Measurements from ENCODE around the gene NUTM2E.
"Not testable (repeated sequence)": the region's sequence is repeated elsewhere in the genome, so short reads cannot be mapped to it uniquely, and the experiment has no call there.

Gene NUTM2E

DNA sequence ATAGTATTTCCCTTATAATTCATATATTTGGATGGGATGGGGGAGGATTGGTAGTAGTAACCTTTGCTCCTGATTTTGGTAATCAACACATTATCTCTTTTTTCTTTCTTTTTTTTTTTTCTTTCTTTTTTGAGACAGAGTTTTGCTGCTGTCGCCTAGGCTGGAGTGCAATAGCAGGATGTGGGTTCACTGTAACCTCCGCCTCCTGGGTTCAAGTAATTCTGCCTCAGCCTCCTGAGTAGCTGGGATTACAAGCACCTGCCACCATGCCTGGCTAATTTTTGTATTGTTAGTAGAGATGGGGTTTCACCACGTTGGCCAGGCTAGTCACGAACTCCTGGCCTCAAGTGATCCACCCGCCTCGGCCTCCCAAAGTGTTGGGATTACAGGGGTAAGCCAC lies 3.2 kb upstream of the NUTM2E start:
- H4K8ac ChIP-seq (ENCODE audit: low read length); H2BK12ac ChIP-seq (ENCODE audit: low read length in 2 of 2); H2BK5ac ChIP-seq (ENCODE audit: low read depth, low read length, poor library complexity, severe bottlenecking); H2AFZ ChIP-seq (ENCODE audit: low read depth, low read length); H3K4me1 ChIP-seq (ENCODE audit: control insufficient read depth, insufficient read depth, low read depth, low read length); H3K4me2 ChIP-seq (ENCODE audit: low read length, poor library complexity, severe bottlenecking); H3K79me1 ChIP-seq (replicated peaks; ENCODE audit: low read length, poor library complexity, severe bottlenecking); H3K4ac ChIP-seq (ENCODE audit: low read depth in 1 of 2, low read length in 2 of 2); H4K91ac ChIP-seq (ENCODE audit: low read length); H2AK5ac ChIP-seq (ENCODE audit: low read length, severe bottlenecking); H3K9ac ChIP-seq (ENCODE audit: low read length); H3K27ac ChIP-seq (ENCODE audit: low read length, poor library complexity, severe bottlenecking); H2BK15ac ChIP-seq (ENCODE audit: low read depth, poor library complexity, severe bottlenecking); H3K23ac ChIP-seq (ENCODE audit: low read length in 2 of 2); H3K9me3 ChIP-seq (ENCODE audit: control insufficient read depth, low read length); H3K27me3 ChIP-seq (ENCODE audit: control insufficient read depth in 1 of 2, insufficient read depth in 1 of 2, low read length in 2 of 2); H3K14ac ChIP-seq (ENCODE audit: low read length in 2 of 2); DNase-seq; H2BK120ac ChIP-seq (ENCODE audit: low read depth, low read length); H3K4me3 ChIP-seq (ENCODE audit: insufficient read depth in 1 of 2, low read depth in 1 of 2, low read length in 2 of 2); H3K36me3 ChIP-seq (ENCODE audit: control insufficient read depth in 1 of 2, insufficient read depth in 2 of 2, low read depth in 1 of 2, low read length in 2 of 2); H3K18ac ChIP-seq (ENCODE audit: low read depth in 1 of 2, low read length in 2 of 2): not testable (repeated sequence)
- 98% methylated on average over 5 of the region's 6 CpGs for WGBS

GRCh38 chr10:79825587-79826011 lies 940 bp upstream of the NUTM2E start:
- not testable (repeated sequence) for H2AK5ac ChIP-seq (ENCODE audit: low read length, severe bottlenecking); H3K4ac ChIP-seq (ENCODE audit: low read depth in 1 of 2, low read length in 2 of 2); H3K36me3 ChIP-seq (ENCODE audit: control insufficient read depth in 1 of 2, insufficient read depth in 2 of 2, low read depth in 1 of 2, low read length in 2 of 2); H3K79me1 ChIP-seq (replicated peaks; ENCODE audit: low read length, poor library complexity, severe bottlenecking); H3K9ac ChIP-seq (ENCODE audit: low read length); H2BK12ac ChIP-seq (ENCODE audit: low read length in 2 of 2); H2AFZ ChIP-seq (ENCODE audit: low read depth, low read length); DNase-seq; H2BK15ac ChIP-seq (ENCODE audit: low read depth, poor library complexity, severe bottlenecking); H3K27me3 ChIP-seq (ENCODE audit: control insufficient read depth in 1 of 2, insufficient read depth in 1 of 2, low read length in 2 of 2); H3K27ac ChIP-seq (ENCODE audit: low read length, poor library complexity, severe bottlenecking); H3K9me3 ChIP-seq (ENCODE audit: control insufficient read depth, low read length); H3K14ac ChIP-seq (ENCODE audit: low read length in 2 of 2); H3K23ac ChIP-seq (ENCODE audit: low read length in 2 of 2); H3K4me2 ChIP-seq (ENCODE audit: low read length, poor library complexity, severe bottlenecking); H4K8ac ChIP-seq (ENCODE audit: low read length); H2BK120ac ChIP-seq (ENCODE audit: low read depth, low read length); H3K4me1 ChIP-seq (ENCODE audit: control insufficient read depth, insufficient read depth, low read depth, low read length); H3K18ac ChIP-seq (ENCODE audit: low read depth in 1 of 2, low read length in 2 of 2); H4K91ac ChIP-seq (ENCODE audit: low read length); H2BK5ac ChIP-seq (ENCODE audit: low read depth, low read length, poor library complexity, severe bottlenecking)
- peak overlapping the region in 1 of 2 experiments; percentile 47 for H3K4me3 ChIP-seq (ENCODE audit: insufficient read depth in 1 of 2, low read depth in 1 of 2, low read length in 2 of 2)
- no CpG with 5 or more reads among the region's 38 CpGs for WGBS

- H3K36me3 ChIP-seq (ENCODE audit: control insufficient read depth in 1 of 2, insufficient read depth in 2 of 2, low read depth in 1 of 2, low read length in 2 of 2); H2BK120ac ChIP-seq (ENCODE audit: low read depth, low read length); H2AFZ ChIP-seq (ENCODE audit: low read depth, low read length); H3K23ac ChIP-seq (ENCODE audit: low read length in 2 of 2); H3K4me1 ChIP-seq (ENCODE audit: control insufficient read depth, insufficient read depth, low read depth, low read length); H4K91ac ChIP-seq (ENCODE audit: low read length); H3K4ac ChIP-seq (ENCODE audit: low read depth in 1 of 2, low read length in 2 of 2); H3K9me3 ChIP-seq (ENCODE audit: control insufficient read depth, low read length); H4K8ac ChIP-seq (ENCODE audit: low read length); H2BK5ac ChIP-seq (ENCODE audit: low read depth, low read length, poor library complexity, severe bottlenecking); H2AK5ac ChIP-seq (ENCODE audit: low read length, severe bottlenecking); H2BK12ac ChIP-seq (ENCODE audit: low read length in 2 of 2); H3K9ac ChIP-seq (ENCODE audit: low read length); H2BK15ac ChIP-seq (ENCODE audit: low read depth, poor library complexity, severe bottlenecking); H3K14ac ChIP-seq (ENCODE audit: low read length in 2 of 2); H3K79me1 ChIP-seq (replicated peaks; ENCODE audit: low read length, poor library complexity, severe bottlenecking); H3K4me2 ChIP-seq (ENCODE audit: low read length, poor library complexity, severe bottlenecking); H3K27ac ChIP-seq (ENCODE audit: low read length, poor library complexity, severe bottlenecking); H3K27me3 ChIP-seq (ENCODE audit: control insufficient read depth in 1 of 2, insufficient read depth in 1 of 2, low read length in 2 of 2): not testable (repeated sequence)
- H3K18ac ChIP-seq (ENCODE audit: low read depth in 1 of 2, low read length in 2 of 2), result peak overlapping the region; percentile 43 to 70
- peak overlapping the region in 1 of 2 experiments; percentile 68 for H3K4me3 ChIP-seq (ENCODE audit: insufficient read depth in 1 of 2, low read depth in 1 of 2, low read length in 2 of 2)
- peak; percentile 18 for DNase-seq
- no CpG with 5 or more reads among the region's 44 CpGs for WGBS
Measured at GRCh38 chr10:79826131-79826495, 426 bp upstream of the NUTM2E start.

GRCh38 chr10:79833833-79834232 lies 7.3 kb downstream of the NUTM2E start:
- not testable (repeated sequence) for H2BK12ac ChIP-seq (ENCODE audit: low read length in 2 of 2); H3K27ac ChIP-seq (ENCODE audit: low read length, poor library complexity, severe bottlenecking); H3K4me1 ChIP-seq (ENCODE audit: control insufficient read depth, insufficient read depth, low read depth, low read length); H2BK5ac ChIP-seq (ENCODE audit: low read depth, low read length, poor library complexity, severe bottlenecking); H3K9ac ChIP-seq (ENCODE audit: low read length); H3K9me3 ChIP-seq (ENCODE audit: control insufficient read depth, low read length); H2BK120ac ChIP-seq (ENCODE audit: low read depth, low read length); H3K4me3 ChIP-seq (ENCODE audit: insufficient read depth in 1 of 2, low read depth in 1 of 2, low read length in 2 of 2); H3K14ac ChIP-seq (ENCODE audit: low read length in 2 of 2); H2AK5ac ChIP-seq (ENCODE audit: low read length, severe bottlenecking); H2BK15ac ChIP-seq (ENCODE audit: low read depth, poor library complexity, severe bottlenecking); H4K91ac ChIP-seq (ENCODE audit: low read length); H3K36me3 ChIP-seq (ENCODE audit: control insufficient read depth in 1 of 2, insufficient read depth in 2 of 2, low read depth in 1 of 2, low read length in 2 of 2); DNase-seq; H3K4ac ChIP-seq (ENCODE audit: low read depth in 1 of 2, low read length in 2 of 2); H3K4me2 ChIP-seq (ENCODE audit: low read length, poor library complexity, severe bottlenecking); H3K23ac ChIP-seq (ENCODE audit: low read length in 2 of 2); H3K18ac ChIP-seq (ENCODE audit: low read depth in 1 of 2, low read length in 2 of 2); H3K79me1 ChIP-seq (replicated peaks; ENCODE audit: low read length, poor library complexity, severe bottlenecking); H2AFZ ChIP-seq (ENCODE audit: low read depth, low read length); H3K27me3 ChIP-seq (ENCODE audit: control insufficient read depth in 1 of 2, insufficient read depth in 1 of 2, low read length in 2 of 2); H4K8ac ChIP-seq (ENCODE audit: low read length)
- WGBS, result no CpG with 5 or more reads among the region's 3 CpGs
